SU-DHL-6 (cell line): ENCODE results near the gene RCBTB2.
"Not testable (repeated sequence)": the region's sequence is repeated elsewhere in the genome, so short reads cannot be mapped to it uniquely, and the experiment has no call there.

Source experiments
- H2AFZ ChIP-seq: fragments of 200-600 bp; sonication (generic); 2 replicates; pipeline ENCODE4 v1.6.1; 2014; ENCODE audit warnings: low read depth, mild to moderate bottlenecking, moderate library complexity, mixed read lengths, antibody characterized with exemption, low read length; ENCODE audit not compliant: severe bottlenecking
- H3F3A ChIP-seq: fragments of 200-600 bp; shearing (Covaris generic); 2 replicates; pipeline ENCODE4 v1.6.0; 2016; ENCODE audit warnings: antibody characterized with exemption, mild to moderate bottlenecking; ENCODE audit not compliant: insufficient read depth
- H3K27ac ChIP-seq: fragments of 200-600 bp; sonication (generic); 2 replicates; pipeline ENCODE4 v1.5.1; 2016; ENCODE audit warnings: low read depth, mild to moderate bottlenecking, low read length, moderate library complexity, mixed read lengths
- H3K27me3 ChIP-seq: fragments of 200-600 bp; sonication (generic), shearing (Covaris generic); 2 replicates; pipeline ENCODE4 v1.6.0; 2014; ENCODE audit warnings: mild to moderate bottlenecking, low read length
- H3K36me3 ChIP-seq: fragments of 200-600 bp; sonication (generic); 2 replicates; pipeline ENCODE4 v1.6.1; 2014; ENCODE audit warnings: mild to moderate bottlenecking, low read length, mixed read lengths
- H3K4me2 ChIP-seq: fragments of 300-600, 200-600 bp; shearing (Covaris generic), sonication (generic); 2 replicates; pipeline ENCODE4 v1.6.0; 2014; ENCODE audit warnings: low read length, low read depth, mild to moderate bottlenecking; ENCODE audit not compliant: poor library complexity, severe bottlenecking
- H3K4me3 ChIP-seq: fragments of 200-600 bp; sonication (generic); 2 replicates; pipeline ENCODE4 v1.5.1; 2014; ENCODE audit warnings: antibody characterized with exemption, low read length, mild to moderate bottlenecking, mixed read lengths; ENCODE audit not compliant: insufficient read depth, poor library complexity, severe bottlenecking
- H3K79me2 ChIP-seq: fragments of 200-600 bp; sonication (generic); 2 replicates; pipeline ENCODE4 v1.6.1; 2014; ENCODE audit warnings: mild to moderate bottlenecking, low read length, moderate library complexity; ENCODE audit not compliant: insufficient read depth
- H3K9ac ChIP-seq: fragments of 200-600 bp; sonication (generic); 2 replicates; pipeline ENCODE4 v1.7.0; 2014; ENCODE audit warnings: mild to moderate bottlenecking, low read length
- H3K9me2 ChIP-seq: fragments of 200-600 bp; sonication (generic); replicated peaks from 2 replicates; pipeline ENCODE4 v1.6.1; 2014; ENCODE audit warnings: low read length; ENCODE audit not compliant: insufficient read depth
- H3K9me3 ChIP-seq: fragments of 200-600 bp; sonication (generic); 2 replicates; pipeline ENCODE4 v1.6.1; 2014; ENCODE audit warnings: low read length, mixed read lengths; ENCODE audit not compliant: insufficient read depth
- H4K20me1 ChIP-seq: fragments of 200-600 bp; sonication (generic); 2 replicates; pipeline ENCODE4 v1.6.1; 2014; ENCODE audit warnings: low read depth, mild to moderate bottlenecking, antibody characterized with exemption, low read length, moderate library complexity, mixed read lengths
- EZH2phosphoT487 ChIP-seq: fragments of 200-600 bp; sonication (generic), shearing (Covaris generic); conservative IDR thresholded peaks from 2 replicates; pipeline ENCODE4 v1.6.1; 2018; ENCODE audit warnings: mild to moderate bottlenecking, antibody characterized with exemption, low read length, moderate library complexity, mixed read lengths
- TF ChIP-seq, protein P1 (sequence below): fragments of 200-600 bp; sonication (generic); IDR thresholded peaks from one replicate; pipeline ENCODE4 v1.5.1; 2017; ENCODE audit warnings: antibody characterized with exemption, mild to moderate bottlenecking, low read length, moderate library complexity; ENCODE audit not compliant: insufficient read depth, poor library complexity, severe bottlenecking

Gene RCBTB2

DNA sequence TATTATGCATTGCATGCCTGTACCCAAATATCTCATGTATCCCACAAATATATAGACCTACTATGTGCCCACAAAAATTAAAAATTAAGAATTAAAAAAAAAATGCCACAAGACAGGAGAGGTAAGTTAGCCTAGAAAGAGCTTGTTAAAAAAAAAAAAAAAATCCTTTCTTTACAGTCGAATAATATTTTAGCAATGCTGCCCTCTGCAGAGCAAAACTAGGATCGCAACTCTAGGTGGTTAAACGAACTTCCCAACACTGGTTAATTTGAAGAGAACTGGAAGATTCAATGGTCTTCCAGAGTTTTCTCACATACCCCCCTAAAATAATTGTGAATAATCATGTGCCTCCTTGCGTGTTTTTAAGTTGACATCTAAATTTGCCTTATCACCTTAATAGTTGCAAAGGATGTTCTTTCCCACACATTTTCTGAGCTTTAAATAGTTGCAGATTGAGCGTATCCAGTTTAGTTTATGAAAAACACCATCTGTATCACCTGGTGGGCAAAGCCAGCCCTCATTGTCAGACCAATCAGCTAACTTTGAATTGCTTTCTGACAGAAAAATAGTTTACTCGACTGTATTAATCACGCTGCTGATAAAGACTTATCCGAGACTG lies 47.4 kb upstream of the RCBTB2 start:
- TF ChIP-seq, protein P1, sequence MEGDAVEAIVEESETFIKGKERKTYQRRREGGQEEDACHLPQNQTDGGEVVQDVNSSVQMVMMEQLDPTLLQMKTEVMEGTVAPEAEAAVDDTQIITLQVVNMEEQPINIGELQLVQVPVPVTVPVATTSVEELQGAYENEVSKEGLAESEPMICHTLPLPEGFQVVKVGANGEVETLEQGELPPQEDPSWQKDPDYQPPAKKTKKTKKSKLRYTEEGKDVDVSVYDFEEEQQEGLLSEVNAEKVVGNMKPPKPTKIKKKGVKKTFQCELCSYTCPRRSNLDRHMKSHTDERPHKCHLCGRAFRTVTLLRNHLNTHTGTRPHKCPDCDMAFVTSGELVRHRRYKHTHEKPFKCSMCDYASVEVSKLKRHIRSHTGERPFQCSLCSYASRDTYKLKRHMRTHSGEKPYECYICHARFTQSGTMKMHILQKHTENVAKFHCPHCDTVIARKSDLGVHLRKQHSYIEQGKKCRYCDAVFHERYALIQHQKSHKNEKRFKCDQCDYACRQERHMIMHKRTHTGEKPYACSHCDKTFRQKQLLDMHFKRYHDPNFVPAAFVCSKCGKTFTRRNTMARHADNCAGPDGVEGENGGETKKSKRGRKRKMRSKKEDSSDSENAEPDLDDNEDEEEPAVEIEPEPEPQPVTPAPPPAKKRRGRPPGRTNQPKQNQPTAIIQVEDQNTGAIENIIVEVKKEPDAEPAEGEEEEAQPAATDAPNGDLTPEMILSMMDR: peak; percentile 56
- no peak for TF ChIP-seq EZH2phosphoT487
- H3K9me3 ChIP-seq: no peaks in the 10 kb centered on the region
- H3K36me3 ChIP-seq: no peaks in the 10 kb centered on the region
- H2AFZ ChIP-seq: no peak overlapping the region
- no peak overlapping the region for H3K4me3 ChIP-seq
- no peaks in the 10 kb centered on the region for H3K79me2 ChIP-seq
- H3K4me2 ChIP-seq: peak overlapping the region; percentile 54
- H3K9me2 ChIP-seq: no peaks in the 10 kb centered on the region
- peak overlapping the region; percentile 87 for H3K27ac ChIP-seq
- H3K9ac ChIP-seq: no peak overlapping the region; the same call in 1 of the 2 replicates
- no peaks in the 10 kb centered on the region for H3K27me3 ChIP-seq
- peaks cover 27% of the 10 kb centered on the region for H3F3A ChIP-seq
- no peaks in the 10 kb centered on the region for H4K20me1 ChIP-seq

DNA sequence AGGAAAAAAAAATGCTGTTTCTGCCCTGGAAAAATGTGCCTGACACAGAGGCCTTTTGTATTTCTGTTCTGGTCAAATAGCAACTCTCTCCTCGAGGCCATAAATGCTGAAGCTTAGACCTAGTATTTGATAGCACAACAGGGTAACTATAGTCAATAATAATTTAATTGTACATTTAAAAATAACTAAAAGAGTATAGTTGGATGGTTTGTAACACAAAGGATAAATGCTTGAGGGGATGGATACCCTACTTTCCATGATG lies 47.0 kb upstream of the RCBTB2 start:
- Histone ChIP-seq H2AFZ (peak overlapping the region; percentile 6), H3K4me3 (peak overlapping the region; percentile 0), H3F3A (peaks cover 27% of the 10 kb centered on the region), H3K9ac (peak overlapping the region; percentile 51), H3K4me2 (peak overlapping the region; percentile 54), H3K27ac (peak overlapping the region; percentile 87)
- not testable (repeated sequence) for H3K9me3 ChIP-seq, H3K79me2 ChIP-seq, H3K36me3 ChIP-seq, H3K9me2 ChIP-seq, H4K20me1 ChIP-seq, H3K27me3 ChIP-seq

DNA sequence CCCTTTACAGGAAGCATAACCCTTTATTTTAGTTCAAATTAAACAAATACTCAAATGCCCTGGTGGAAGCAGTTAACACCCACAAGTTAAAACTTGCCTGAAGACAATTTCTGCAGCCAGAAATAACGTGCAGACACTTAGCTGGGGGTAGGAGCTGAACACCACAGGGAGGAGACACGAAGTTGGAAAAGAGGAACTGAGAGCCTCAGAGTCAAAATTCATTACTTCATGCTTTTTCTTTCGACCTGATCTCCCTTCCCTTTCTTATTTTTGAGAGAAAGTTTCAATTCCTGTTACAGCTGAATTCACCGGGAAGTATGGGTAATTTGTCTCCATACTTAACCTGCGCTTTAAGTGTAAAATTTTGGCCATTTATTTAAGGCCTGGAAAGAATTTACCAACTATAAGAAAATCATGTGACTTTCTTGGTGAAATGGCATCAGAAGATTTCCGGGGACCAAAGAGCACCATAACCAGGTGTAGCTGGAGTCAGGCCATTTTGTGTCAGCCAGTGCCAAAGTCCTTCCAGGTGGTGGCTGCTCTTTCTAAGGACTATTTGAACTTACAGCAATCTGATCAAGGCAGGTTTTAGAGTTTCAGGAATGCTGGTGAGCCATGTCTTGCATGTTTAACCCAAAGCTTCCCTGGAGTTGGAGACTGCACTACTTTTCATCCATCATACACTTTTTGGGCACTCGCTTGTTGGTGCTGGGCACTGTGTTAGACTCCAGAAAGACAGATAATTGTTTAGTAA lies 46.5 kb upstream of the RCBTB2 start:
- H2AFZ ChIP-seq: peak overlapping the region; percentile 6
- H3K9me2 ChIP-seq: no peaks in the 10 kb centered on the region
- no peaks in the 10 kb centered on the region for H3K79me2 ChIP-seq
- TF ChIP-seq EZH2phosphoT487: no peak
- TF ChIP-seq, protein P1: no peak
- peak overlapping the region; percentile 51 for H3K9ac ChIP-seq
- H3F3A ChIP-seq: peaks cover 31% of the 10 kb centered on the region
- H3K36me3 ChIP-seq: no peaks in the 10 kb centered on the region
- H3K27me3 ChIP-seq: no peaks in the 10 kb centered on the region
- H4K20me1 ChIP-seq: no peaks in the 10 kb centered on the region
- peak overlapping the region; percentile 54 for H3K4me2 ChIP-seq
- peak overlapping the region; percentile 30 for H3K4me3 ChIP-seq
- H3K9me3 ChIP-seq: no peaks in the 10 kb centered on the region
- H3K27ac ChIP-seq: peak overlapping the region; percentile 87

DNA sequence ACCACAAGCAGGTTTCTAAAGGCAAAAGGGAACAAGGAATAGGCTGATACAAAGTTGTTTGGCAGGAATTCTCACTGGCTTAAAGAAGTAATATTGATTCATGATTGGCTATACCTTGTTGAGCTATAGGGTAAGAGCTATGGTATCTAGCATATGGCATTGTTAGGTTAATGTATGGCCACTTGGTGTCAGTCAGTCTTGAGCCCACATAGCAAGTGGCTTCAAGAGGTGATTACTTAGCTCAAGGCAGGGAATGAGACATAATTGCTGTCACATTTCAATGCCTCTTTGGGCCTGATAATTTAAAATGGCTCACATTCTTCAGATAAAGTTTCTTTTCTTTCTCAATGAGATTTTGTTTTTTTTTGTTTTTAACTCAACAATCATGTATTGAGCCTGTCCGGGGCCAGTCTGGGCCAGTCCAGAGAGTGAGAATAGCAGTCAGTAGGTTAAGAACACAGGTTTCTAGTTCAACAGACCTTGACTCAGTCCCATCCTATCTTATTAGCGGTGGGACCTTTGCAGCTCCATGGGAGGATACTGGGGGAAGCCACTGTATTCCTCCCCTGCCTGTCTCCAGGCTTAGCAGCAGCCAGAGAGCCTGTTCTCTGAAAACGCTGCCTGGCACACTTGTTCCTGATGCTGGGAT lies 45.8 kb upstream of the RCBTB2 start:
- Histone ChIP-seq H3K27ac (peak overlapping the region; percentile 87), H3K36me3 (no peaks in the 10 kb centered on the region), H4K20me1 (no peaks in the 10 kb centered on the region), H3F3A (peaks cover 32% of the 10 kb centered on the region), H3K79me2 (no peaks in the 10 kb centered on the region), H3K9me3 (no peaks in the 10 kb centered on the region), H3K27me3 (no peaks in the 10 kb centered on the region), H3K4me3 (peak overlapping the region; percentile 30), H3K9ac (peak overlapping the region; percentile 51), H3K9me2 (no peaks in the 10 kb centered on the region), H3K4me2 (peak overlapping the region; percentile 54), H2AFZ (no peak overlapping the region)
- TF ChIP-seq, protein P1: no peak
- TF ChIP-seq EZH2phosphoT487: no peak
